Skin of body (tissue), 2 donors: ENCODE data around the gene CENPU. TPM values are rescaled to one million over a fixed set of nuclear protein-coding genes. Genes with fewer than 3 reads are reported as not detected.
A peak's percentile ranks its signal among the peaks of the same experiment; 100 is the strongest.
"Not testable (repeated sequence)": the region's sequence is repeated elsewhere in the genome, so short reads cannot be mapped to it uniquely, and the experiment has no call there.

Experiments
- DNase-seq: peaks from one replicate; lab custom pipeline; 2025; lab: John Stamatoyannopoulos, UW
- total RNA-seq: library from RNA; depleted of rRNA; stranded (reverse); fragments of >200 nt; gene quantifications from one replicate; pipeline ENCODE4 v1.2.3, GENCODE V29; 2014

The CENPU gene
- total RNA-seq, result 16.8 TPM

DNA sequence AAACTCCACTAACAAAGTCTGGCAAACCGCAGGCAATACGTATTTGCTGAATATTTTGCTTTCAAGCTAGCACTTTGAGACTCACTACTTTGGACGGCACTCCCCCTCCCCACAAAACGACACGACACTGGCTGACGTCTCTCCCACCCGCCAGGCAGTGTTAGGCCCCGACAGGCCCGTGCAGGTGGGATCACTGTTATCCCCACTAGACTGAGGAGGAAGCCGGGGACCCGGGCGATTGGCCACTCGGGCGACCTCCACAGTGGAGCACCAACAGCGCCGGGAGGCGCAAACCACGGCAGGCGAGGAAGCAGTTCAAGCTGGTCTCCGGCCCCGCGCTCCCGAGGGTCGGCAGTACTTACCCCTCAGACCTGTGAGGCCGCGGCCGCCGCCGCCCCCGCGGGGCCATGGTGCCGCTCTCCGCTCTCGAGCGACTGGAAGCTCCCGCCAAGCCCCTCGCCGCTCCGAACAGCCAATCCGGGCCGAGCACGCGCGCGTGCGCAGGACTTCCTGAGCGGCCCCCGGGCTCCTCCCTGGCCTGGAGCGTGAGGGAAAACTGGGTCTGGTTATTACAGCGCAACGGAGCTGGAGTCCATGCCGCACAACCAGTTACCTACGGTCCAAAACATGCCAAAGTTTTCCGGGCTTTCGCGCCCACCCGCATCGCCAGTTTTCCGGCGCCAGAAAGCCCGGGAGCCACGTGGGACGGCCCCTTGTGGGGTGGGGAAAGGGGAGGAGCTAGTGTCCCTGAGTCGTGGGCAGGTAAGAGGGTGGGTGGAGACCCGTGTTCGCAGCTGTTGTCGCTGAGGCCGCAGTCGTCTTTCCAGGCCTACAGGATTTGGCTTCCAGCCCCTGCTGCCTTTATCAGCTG is at the start of gene CENPU:
Gene CENPU (minus strand): TSS at position 443 of the 871 bp plus-strand sequence. CDS start 34 bp downstream, at position 409.
- peak; percentile 98 for DNase-seq

- DNase-seq, result no peak
Observed at GRCh38 chr4:184782731-184783373, 49.0 kb upstream of the CENPU start.

GRCh38 chr4:184779160-184779559 is 45.3 kb upstream of the CENPU start:
- DNase-seq, result not testable (repeated sequence)

DNA sequence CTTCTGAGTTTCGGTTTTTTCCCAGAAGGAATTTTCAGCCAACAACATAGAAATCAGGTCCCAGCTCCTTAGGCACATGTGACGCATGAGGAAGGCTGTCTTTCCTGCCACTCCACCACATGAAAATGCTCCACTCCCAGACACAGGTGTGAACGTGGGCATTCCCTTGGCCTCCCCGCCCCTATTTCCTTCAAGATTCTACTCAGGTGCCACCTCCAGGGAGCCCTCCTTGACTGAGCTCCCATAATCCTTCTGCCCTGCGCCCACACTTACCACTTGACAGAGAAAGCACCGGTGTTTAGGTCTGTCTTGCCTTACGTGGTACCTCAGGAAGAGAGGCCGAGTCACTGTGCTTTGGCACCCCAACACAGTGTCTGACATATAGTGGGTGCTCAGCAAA is 44.4 kb upstream of the CENPU start:
- DNase-seq, result no peak

DNA sequence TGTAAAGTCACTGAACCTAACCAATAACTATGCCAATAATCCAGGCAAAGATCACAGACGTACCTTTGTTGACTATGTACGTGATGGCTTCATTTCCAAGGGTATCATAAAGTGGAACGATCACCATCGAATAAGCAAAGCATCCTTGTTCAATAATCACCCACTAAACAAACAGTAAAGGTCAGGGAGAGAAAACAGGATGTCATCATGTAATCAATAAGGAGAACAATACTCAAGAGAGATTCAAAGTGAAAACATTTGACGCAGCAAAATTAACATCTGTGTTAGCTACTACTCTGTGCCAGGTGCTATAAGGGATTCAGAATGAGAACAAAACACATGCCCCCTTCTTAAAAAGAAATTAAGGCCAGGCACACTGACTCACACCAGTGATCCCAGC is 42.9 kb upstream of the CENPU start:
- no peak for DNase-seq

DNA sequence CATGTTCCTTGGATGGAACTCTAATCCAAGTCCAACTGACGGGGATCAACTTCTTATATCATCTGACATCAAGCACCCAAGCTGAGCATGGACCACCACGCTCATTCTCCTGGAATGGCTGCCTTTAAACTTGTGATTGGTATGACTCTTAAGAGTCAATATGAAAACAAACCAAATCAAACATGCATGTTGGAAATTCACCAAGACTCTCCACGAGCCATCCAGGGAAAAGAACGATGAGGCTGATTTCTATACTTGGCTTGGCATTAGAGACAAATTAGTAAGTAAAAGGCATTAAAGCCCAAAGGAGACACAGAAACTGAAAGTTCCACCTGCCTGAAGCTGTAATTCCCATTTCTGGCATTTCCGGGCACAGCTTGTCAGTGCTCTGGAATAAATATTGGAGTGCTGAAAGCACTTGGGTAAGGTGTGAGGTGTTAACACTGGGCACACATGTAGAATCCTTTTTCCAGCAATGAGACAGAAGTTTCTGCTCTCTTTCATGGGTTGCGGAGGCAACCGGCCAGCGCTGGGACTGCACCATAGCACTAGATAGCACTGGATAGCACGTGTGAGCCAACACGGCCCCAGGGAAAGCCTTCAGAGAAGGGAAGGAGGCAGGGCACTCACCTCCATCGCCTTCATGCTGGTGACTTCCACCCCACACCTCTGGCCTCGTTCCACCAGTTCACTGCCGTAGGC is 42.1 kb upstream of the CENPU start:
- DNase-seq, result no peak

- no peak for DNase-seq
Observed at GRCh38 chr4:184774152-184774551, 40.3 kb upstream of the CENPU start.

GRCh38 chr4:184771416-184771815 is 37.5 kb upstream of the CENPU start:
- no peak for DNase-seq

DNA sequence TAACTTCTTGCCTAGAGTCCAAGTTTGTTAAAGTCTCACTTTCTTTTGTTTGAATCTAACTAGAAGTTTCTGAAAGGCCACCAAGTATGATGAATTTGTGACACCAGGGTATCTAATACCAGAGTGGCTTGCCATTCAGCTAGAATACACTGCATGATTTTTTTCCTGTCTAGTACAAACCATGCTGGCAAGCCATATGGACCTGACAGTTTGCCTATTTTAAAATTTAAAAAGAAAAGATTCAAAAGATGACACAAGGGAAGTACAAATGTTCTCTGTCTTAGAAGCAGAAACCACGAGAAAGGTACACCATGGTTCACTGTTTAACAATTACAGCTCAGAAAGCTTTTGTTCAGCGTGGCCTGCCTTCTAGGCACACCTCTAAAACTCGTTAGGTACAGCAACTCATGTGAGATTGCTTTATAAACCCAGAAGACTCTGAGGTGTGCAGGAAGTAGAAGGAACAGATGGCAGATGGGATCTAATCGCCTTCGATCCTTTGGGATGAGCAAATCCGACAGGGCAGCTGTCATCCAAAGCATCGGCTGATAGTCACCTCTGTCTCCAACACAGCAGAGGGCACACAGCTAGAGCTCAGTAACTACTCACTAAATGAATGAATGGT is 35.4 kb upstream of the CENPU start:
- DNase-seq, result no peak

GRCh38 chr4:184768296-184768695 is 34.4 kb upstream of the CENPU start:
- DNase-seq, result no peak

GRCh38 chr4:184766446-184766845 is 32.5 kb upstream of the CENPU start:
- DNase-seq, result no peak

DNA sequence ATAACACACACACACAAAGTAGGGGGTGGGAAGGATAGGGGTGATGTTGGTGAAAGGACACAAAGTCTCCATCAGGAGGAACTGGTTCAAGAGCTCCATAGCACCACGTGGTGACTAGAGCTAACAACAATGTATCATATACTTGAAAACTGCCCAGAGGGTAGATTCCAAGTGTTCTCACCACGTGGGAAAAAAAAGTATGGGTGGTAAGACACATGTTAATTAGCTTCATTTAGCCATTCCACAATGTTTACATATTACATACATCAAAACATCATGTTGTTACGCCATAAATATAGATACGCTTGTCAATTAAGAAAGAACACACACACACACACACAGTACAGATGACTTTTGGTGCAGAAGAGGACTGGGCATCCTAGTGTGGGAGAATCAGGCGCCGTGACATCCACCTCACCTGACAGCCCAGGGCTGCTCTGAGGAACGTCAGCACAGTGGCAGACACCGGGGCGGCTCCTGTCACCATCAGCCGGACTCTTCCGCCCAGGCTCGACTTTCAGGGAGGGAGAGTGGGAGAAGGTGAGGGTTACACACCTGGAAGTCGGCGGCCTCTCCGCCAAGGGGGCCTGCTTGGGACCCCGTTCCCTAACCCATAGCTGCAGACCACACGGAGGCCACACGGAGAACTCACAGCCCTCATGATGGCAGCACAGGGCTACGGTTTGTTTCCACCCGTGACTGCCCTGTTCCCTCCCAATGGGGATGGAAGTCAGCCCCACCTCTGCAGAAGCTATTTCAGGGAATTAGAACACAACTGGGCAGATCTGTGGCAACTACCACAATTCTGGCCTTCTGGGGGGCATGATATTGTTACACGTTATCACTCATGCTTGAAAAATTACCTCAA is 31.8 kb upstream of the CENPU start:
- no peak for DNase-seq

GRCh38 chr4:184764601-184765000 is 30.7 kb upstream of the CENPU start:
- no peak for DNase-seq

DNA sequence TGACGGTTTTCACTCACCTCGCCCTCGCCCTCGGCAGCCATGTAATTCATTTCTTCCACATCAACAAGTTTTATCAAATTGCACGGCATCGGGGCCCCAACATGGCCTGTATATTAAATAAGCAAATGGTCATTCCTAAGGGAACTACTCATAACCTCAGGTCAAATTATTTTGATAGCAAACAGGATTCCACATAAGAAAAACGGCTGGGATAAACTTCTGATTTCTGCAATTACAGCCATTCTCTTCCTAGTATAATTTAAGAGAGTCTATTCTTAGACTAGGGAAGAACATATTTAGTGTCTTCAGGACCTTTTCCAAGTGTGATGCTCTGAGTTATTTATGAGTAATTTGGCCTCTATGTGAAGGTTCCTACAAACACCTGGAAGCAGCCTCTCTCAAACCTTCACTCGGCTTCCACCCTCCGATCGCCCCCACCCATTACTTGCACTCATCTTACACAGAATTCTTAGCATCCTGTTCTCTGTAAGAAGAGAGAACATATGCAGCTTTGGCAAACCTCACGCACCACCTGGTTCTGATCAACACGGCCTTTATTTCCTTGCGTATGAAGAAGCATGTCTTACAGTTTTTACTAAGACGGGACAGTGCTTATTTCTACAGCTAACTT is 29.4 kb upstream of the CENPU start:
- DNase-seq, result peak; percentile 94

DNA sequence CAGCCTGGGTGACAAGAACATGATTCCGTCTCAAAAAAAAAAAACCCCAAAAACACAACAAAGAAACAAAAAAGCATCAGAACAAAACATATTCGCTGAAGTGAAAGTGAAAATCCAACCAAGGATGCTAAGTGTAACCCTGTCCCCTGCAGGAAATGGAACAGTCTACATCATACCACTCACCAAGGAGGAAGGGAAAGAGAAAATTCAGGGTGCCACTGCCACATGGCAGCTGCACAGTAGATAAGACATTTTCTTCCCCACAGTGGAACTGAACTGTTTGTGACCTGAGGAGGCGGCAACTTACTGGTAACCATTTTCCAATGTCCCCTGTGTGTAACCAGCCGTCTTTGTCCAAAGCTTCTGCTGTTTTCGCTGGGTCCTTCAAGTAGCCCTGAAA is 28.2 kb upstream of the CENPU start:
- DNase-seq, result no peak

DNA sequence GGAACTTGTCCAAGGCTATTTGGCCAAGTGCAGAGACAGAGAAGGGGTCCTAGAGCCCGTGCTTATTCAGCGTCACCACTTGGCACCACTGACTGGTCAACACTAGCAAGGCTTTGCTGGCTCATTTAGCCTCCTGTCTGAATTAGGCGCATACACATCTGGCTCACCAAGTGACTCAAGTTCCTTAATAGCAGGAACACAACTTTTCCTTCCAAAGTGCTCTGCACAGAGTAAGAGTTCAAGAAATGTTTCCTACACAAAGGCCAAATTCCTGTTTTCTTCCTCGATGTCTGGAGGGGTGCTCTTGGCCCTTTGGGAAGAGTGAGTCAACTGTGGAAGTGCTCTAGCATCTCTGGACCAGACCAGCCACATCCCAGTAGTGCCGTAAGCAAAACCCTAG is 26.8 kb upstream of the CENPU start:
- no peak for DNase-seq

DNA sequence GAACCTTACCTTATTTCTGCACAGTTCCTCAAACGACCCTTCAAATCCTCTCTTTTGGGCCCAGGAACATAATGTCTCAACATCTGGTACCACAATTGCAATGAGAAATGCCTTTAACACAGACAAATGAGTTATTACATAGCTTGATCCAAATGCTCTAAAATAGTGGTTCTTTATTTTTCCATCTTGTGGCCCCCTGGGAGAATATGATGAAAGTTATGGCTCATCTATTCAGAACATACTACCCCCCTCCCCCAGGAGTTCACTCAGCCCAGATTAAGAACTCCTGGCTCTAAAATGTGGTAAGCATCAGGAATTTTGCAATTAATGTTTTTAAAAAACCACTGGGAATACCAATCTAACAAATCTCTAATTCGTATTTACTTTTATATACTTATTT is 23.9 kb upstream of the CENPU start:
- DNase-seq, result peak; percentile 62

DNA sequence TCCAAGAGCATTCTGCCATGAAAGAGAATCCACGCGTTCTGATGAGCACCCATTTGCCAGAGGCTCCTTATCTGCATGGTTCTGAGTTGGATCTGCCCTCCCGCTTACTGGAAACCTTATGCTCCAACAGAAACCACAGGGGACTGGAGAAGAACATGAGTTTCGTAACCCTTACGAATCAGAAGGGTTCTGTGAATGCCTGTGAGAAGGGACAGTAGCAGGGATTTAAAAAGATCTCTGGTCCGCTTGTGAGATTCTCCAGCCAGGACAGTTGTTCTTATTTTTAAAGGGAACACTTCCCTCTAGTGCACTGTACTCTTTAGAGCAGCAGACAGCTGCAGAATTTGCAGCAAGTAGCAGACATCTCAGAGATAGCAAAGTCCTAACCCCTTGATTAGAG is 22.5 kb upstream of the CENPU start:
- peak; percentile 19 for DNase-seq

DNA sequence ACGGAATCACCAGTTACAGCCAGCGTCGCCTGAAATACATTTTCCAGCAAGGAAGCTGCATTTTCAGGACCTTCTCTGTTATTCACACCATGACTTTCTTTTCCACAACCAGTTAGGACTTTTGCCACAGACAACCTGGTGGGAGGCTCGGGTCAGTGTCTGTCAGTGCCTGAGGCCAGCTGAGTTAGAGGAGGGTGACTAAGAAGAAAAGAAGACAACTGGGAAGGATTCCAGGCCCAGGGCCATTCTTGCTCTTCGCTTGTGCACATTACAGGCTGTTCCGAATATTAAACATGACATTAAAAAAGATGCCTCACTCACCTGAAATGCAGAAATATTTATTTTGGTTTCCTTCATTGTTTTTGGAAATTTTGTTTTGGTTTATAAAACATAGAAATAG is 21.4 kb upstream of the CENPU start:
- no peak for DNase-seq

DNA sequence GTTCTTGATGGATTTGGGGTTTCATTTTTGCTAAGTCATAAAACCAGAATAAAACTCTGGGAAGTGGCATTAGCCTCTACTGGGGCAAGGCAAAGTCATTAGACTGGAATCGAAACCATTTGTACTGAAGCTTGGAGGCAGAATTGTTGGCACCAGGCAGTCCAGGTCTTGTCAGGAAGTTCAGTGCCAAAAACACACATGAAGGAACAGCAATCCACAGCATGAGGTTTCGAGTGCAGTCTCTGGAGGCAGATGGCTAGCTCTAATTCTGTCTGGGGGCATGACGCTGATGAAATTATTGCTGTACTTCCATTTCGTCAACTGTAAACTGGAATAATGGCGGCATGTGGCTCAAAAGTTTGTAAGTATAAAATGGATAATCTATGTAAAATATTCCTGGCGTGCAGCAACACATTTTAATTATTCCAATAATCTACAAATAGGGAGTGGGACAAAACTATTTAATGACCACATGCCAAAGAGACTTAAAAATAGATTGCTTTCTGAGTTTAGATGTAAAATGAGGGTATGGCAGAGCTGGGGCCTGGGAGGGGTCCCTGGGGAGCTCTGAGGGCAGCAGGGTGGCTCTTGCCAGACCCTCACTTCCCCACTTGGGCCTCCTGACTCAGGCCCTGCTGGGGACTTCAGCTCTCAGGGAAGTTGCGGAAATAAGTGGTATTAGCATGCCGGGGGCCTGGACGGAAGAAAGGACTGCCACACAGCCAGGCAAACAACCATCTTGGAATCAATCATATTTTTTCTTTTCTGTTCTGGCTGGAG is 18.8 kb upstream of the CENPU start:
- DNase-seq, result no peak
